Pancreas (tissue), 10 donors: Measurements from ENCODE around the gene ZNF528. TPM values are rescaled to one million over a fixed set of nuclear protein-coding genes. Genes with fewer than 3 reads are reported as not detected.
A peak's percentile ranks its signal among the peaks of the same experiment; 100 is the strongest.

Experiments
- ATAC-seq, 4 donors: fragments of 200-7000 bp; cut with Tn5 transposase; one replicate each; pipeline versions ENCODE4 v1.8.0 to v1.9.1; 2020; ENCODE audit warnings: mild to moderate bottlenecking in 4 of 4, moderate library complexity in 4 of 4
- DNase-seq, 6 donors: peaks; one replicate each; pipeline ENCODE4 v3.0.0-alpha.2; 2020
- FAIRE-seq: peaks from 2 replicates; lab custom pipeline; 2012; peaks lifted over from hg19 to GRCh38; lab: Jason Lieb, UNC
- H3K27ac ChIP-seq, 4 donors: fragments of 200-600 bp; sonication (generic); 1 replicate in 3 of 4; 2 replicates in 1 of 4; pipeline versions ENCODE4 v1.5.0 to v1.8.0; 2020
- H3K27me3 ChIP-seq, 4 donors: fragments of 200-600 bp; one replicate each; pipeline ENCODE4 v1.8.0; 2021
- H3K36me3 ChIP-seq, 3 donors: fragments of 200-600 bp; sonication (generic) in 1 of 3; one replicate each; pipeline versions ENCODE4 v1.5.0 to v1.8.0; 2020 to 2021
- H3K4me1 ChIP-seq, 3 donors: fragments of 200-600 bp; one replicate each; pipeline ENCODE4 v1.8.0; 2021
- H3K4me3 ChIP-seq, 4 donors: fragments of 200-600 bp; sonication (generic) in 2 of 4; one replicate each; pipeline versions ENCODE4 v1.5.0 to v1.8.0; 2020 to 2021
- H3K9me3 ChIP-seq, 4 donors: fragments of 200-600 bp; one replicate each; pipeline ENCODE4 v1.8.0; 2021
- CTCF ChIP-seq, 4 donors: fragments of 200-600 bp; sonication (generic) in 3 of 4; IDR thresholded peaks; one replicate each; pipeline versions ENCODE4 v1.5.0 to v1.8.0; 2021; ENCODE audit warnings: antibody characterized with exemption in 4 of 4
- WGBS, 2 donors: extraction: QIAGEN DNeasy Blood & Tissue Kit; methylation state at CpG; one replicate each; pipeline ENCODE4 v1.1.7; 2013; 5-methylcytosine and 5-hydroxymethylcytosine counted together
- intact Hi-C, 3 donors: fragments of 100-400 bp; cut with DNase I; formaldehyde crosslinking; loops; one replicate each; pipeline versions ENCODE4 v1.11.1 to v1.14.2; 2022
- polyA plus RNA-seq, 2 donors: library from polyadenylated mRNA; stranded (reverse); fragments of 200-250 nt; gene quantifications; one replicate each; pipeline ENCODE4 v1.2.3, GENCODE V29; 2013
- total RNA-seq, 6 donors: library from RNA; stranded (reverse); fragmentation: NEBNext Ultra II Directional in 4 of 6; extraction: Animal tissue kit (Norgen Biotek cat#: 25700) in 4 of 6; gene quantifications; one replicate each; pipeline versions ENCODE4 v1.2.1 to v1.2.4, GENCODE V29; 2021 to 2023
- donor health status: healthy with polysubstance abuse.
- donor health status: DM: no; HTN: no; CAD: no; lungs with moderate emphysema.
- donor health status: DM: no; HTN: no; CAD: no.
- donor health status: control.
- donor health status: control.
- donor health status: Bipolar disorder and iron deficiency.
- donor health status: DM: yes; HTN: yes; CAD: no.
- donor health status: DM: no; HTN: no; CAD: no.
- donor health status: DM: no; HTN: no; CAD: no.
- donor health status: DM: yes; HTN: yes; CAD: no.

ZNF528 gene
- total and polyA plus RNA-seq, 8 donors: 3.9 to 12.4 (median 6.8) TPM

GRCh38 chr19:52370341-52370710 is 27.3 kb upstream of the ZNF528 start:
- peak overlapping the region; percentile 69 to 85 (median 76) for H3K27ac ChIP-seq
- H3K36me3 ChIP-seq: peaks cover 0 to 27% (median 10%) of the 10 kb centered on the region in 3 donors
- no peaks in the 10 kb centered on the region for H3K4me1 ChIP-seq
- DNase-seq (no peak), FAIRE-seq (no peak), ATAC-seq (peak in 2 of 4 donors; percentile 6 to 8)
- H3K4me3 ChIP-seq: peak overlapping the region; percentile 53 to 75 (median 65)
- TF ChIP-seq CTCF (IDR thresholded peaks at IDR 0.05): no peak
- H3K27me3 ChIP-seq: no peaks in the 10 kb centered on the region
- intact Hi-C loops: no loop called here
- 30 to 38% methylated on average over 7 of the region's 7 CpGs for WGBS, 2 donors
- H3K9me3 ChIP-seq: peaks cover 0 to 8% (median 3%) of the 10 kb centered on the region in 4 donors

GRCh38 chr19:52391135-52391534 is 6.5 kb upstream of the ZNF528 start:
- Histone ChIP-seq H3K9me3 (no peaks in the 10 kb centered on the region), H3K27me3 (no peaks in the 10 kb centered on the region), H3K4me3 (no peak overlapping the region), H3K27ac (no peak overlapping the region), H3K4me1 (no peaks in the 10 kb centered on the region), H3K36me3 (no peaks in the 10 kb centered on the region)
- no peak for ATAC-seq
- intact Hi-C loops: no loop called here
- 39 to 60% methylated on average over 1 of the region's 1 CpG for WGBS, 2 donors
- DNase-seq: no peak
- TF ChIP-seq CTCF (IDR thresholded peaks at IDR 0.05): no peak
- no peak for FAIRE-seq

GRCh38 chr19:52398081-52398441 is 412 bp downstream of the ZNF528 start:
- Histone ChIP-seq H3K9me3 (no peaks in the 10 kb centered on the region), H3K27ac (peak overlapping the region; percentile 7 to 64 (median 42)), H3K4me1 (no peaks in the 10 kb centered on the region), H3K36me3 (peaks cover 3 to 16% (median 7%) of the 10 kb centered on the region in 3 donors), H3K27me3 (no peaks in the 10 kb centered on the region), H3K4me3 (peak overlapping the region; percentile 35 to 71 (median 58))
- ATAC-seq (peak; percentile 39 to 50 (median 46)), DNase-seq (peak in 1 of 6 donors; percentile 10), FAIRE-seq (no peak)
- intact Hi-C loops: no loop called here
- TF ChIP-seq CTCF (IDR thresholded peaks at IDR 0.05): no peak
- WGBS, 2 donors: 3% methylated on average over 14 of the region's 14 CpGs

- WGBS, 2 donors: 97 to 100% methylated on average over 6 of the region's 6 CpGs
- no peak overlapping the region for H3K4me3 ChIP-seq
- H3K27me3 ChIP-seq: no peaks in the 10 kb centered on the region
- FAIRE-seq (no peak), DNase-seq (no peak), ATAC-seq (no peak)
- no peaks in the 10 kb centered on the region for H3K9me3 ChIP-seq
- TF ChIP-seq CTCF (IDR thresholded peaks at IDR 0.05): no peak
- peaks cover 7 to 55% (median 24%) of the 10 kb centered on the region in 3 donors for H3K36me3 ChIP-seq
- intact Hi-C loops: no loop called here
- H3K27ac ChIP-seq: no peak overlapping the region
- H3K4me1 ChIP-seq: no peaks in the 10 kb centered on the region
These were observed 12.6 kb downstream of the ZNF528 start for GRCh38 chr19:52410276-52410675.

GRCh38 chr19:52415711-52416110 is 18.1 kb downstream of the ZNF528 start:
- peaks cover 0 to 8% (median 3%) of the 10 kb centered on the region in 4 donors for H3K9me3 ChIP-seq
- 88 to 90% methylated on average over 5 of the region's 5 CpGs for WGBS, 2 donors
- H3K36me3 ChIP-seq: peaks cover 0 to 7% (median 0%) of the 10 kb centered on the region in 3 donors
- no peaks in the 10 kb centered on the region for H3K4me1 ChIP-seq
- H3K4me3 ChIP-seq: no peak overlapping the region
- TF ChIP-seq CTCF (IDR thresholded peaks at IDR 0.05): no peak
- ATAC-seq: no peak
- H3K27ac ChIP-seq: no peak overlapping the region
- no peak for FAIRE-seq
- intact Hi-C loops: no loop called here
- DNase-seq: no peak
- no peaks in the 10 kb centered on the region for H3K27me3 ChIP-seq
